PC-3 (cell line): ENCODE data around the gene PLCB4.

Experiments used
- EZH2 ChIP-seq: fragments of 300-600 bp; sonication (generic); IDR thresholded peaks from one replicate; pipeline ENCODE4 v1.6.1; 2017; ENCODE audit warnings: antibody characterized with exemption, mild to moderate bottlenecking, low read length; ENCODE audit not compliant: unreplicated experiment
- EZH2phosphoT487 ChIP-seq: fragments of 300-600 bp; sonication (generic); IDR thresholded peaks from 2 replicates; pipeline ENCODE4 v1.6.1; 2018; ENCODE audit warnings: mild to moderate bottlenecking, antibody characterized with exemption, low read length, borderline replicate concordance
- TF ChIP-seq, protein P1 (sequence below): fragments of 300-600 bp; sonication (generic); conservative IDR thresholded peaks from 2 replicates; pipeline ENCODE4 v1.5.1; 2017; ENCODE audit warnings: antibody characterized with exemption, low read depth, mild to moderate bottlenecking, low read length

DNA sequence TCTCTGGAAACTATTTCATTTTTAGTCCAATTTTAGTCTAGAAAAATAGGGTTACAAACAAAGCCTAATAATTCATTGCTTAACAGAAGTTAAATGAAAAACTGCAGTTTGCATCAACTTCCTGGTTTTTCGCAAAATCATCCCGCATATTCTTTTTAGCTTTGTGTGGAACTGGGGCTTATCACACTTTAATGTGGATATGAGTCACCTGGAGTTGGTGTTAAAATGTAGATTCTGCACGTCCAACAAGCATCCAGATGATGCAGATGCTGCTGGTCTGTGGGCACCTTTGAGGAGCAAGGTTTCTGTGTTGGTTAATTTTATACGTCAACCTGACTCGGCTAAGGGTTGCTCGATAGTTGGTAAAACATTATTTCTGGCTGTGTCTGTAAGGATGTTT is 126.1 kb downstream of the PLCB4 start:
- TF ChIP-seq, protein P1, sequence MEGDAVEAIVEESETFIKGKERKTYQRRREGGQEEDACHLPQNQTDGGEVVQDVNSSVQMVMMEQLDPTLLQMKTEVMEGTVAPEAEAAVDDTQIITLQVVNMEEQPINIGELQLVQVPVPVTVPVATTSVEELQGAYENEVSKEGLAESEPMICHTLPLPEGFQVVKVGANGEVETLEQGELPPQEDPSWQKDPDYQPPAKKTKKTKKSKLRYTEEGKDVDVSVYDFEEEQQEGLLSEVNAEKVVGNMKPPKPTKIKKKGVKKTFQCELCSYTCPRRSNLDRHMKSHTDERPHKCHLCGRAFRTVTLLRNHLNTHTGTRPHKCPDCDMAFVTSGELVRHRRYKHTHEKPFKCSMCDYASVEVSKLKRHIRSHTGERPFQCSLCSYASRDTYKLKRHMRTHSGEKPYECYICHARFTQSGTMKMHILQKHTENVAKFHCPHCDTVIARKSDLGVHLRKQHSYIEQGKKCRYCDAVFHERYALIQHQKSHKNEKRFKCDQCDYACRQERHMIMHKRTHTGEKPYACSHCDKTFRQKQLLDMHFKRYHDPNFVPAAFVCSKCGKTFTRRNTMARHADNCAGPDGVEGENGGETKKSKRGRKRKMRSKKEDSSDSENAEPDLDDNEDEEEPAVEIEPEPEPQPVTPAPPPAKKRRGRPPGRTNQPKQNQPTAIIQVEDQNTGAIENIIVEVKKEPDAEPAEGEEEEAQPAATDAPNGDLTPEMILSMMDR = no peak
- no peak for TF ChIP-seq EZH2
- no peak for TF ChIP-seq EZH2phosphoT487
